Activated T-helper 1 cell treated with anti-CD3 and anti-CD28 coated beads, Interleukin-2, amount 50 U/mL, for 16 hours (primary cell): Measurements from ENCODE around the gene FXR2.

Source experiments
- DNase-seq, 2 donors: peaks; one replicate each; pipeline ENCODE4 v3.0.0-alpha.2; 2020; ENCODE audit warnings: low read depth in 1 of 2, low spot score in 1 of 2

The FXR2 gene

GRCh38 chr17:7589204-7589868 is 25.4 kb downstream of the FXR2 start:
- no peak for DNase-seq

DNA sequence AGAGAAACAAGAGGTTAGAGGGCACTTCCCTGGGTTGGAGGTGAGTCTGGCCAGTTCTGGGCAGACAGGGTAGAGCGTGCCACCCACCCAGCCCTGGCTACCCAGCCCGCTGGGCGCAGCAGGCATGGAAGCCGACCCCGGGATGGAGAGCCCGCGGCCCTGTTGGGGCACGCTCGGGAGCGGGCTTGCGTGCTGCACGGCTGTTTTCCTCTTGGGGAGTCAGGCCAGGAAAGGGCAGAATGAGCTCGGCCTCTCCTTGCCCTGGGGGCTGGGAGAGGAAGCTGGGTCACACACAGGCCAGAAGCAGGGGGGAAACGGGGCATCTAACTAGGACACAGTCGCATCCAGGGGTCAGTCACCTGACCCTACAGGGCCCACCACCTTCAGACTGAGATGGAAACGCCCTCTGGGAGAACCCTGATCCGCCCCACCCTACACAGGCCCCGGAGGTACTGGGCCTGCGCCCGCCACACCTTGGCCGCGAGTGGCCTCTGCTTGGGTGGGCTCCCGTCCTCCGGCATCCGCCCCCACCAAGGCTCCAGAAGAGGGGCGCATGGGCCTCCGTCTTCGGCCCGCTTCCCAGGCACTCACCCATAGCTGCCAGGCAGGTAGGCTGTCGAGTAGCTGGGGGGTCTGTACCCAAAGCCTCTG is 26.0 kb downstream of the FXR2 start:
- no peak for DNase-seq

DNA sequence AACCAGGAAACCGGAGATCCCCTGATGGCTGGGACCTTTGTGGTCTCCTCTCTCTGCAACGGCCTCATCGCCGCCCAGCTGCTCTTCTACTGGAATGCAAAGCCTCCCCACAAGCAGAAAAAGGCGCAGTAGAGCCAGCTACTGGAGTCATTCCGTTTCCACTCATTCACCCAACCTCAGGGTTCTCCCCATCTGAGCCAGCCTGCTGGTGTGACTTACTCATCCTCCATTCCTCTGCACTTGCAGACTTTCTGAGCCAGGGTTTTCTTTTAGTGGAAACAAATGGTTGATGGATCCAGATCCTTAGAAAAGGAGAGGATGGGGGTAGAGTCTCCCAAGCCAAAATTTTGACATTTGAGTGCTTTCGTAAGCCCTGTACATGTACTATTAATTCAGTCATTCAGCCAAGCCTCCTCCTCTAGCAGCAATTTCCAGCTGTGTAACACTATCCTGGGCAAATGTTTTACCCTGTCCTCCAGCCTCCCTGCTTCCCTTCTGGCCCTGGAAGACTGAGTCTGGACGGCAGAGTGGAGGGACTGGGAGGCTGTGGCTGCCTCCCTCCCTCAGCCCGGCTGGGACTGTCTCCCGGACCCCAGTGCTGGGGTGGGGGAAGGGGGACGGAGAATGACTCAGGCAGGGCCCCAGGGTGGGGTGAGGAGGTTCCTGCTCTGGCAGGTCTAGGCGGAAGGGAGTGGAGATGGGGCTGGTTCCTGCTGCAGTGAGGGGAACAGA is 27.1 kb downstream of the FXR2 start:
- DNase-seq: no peak

DNA sequence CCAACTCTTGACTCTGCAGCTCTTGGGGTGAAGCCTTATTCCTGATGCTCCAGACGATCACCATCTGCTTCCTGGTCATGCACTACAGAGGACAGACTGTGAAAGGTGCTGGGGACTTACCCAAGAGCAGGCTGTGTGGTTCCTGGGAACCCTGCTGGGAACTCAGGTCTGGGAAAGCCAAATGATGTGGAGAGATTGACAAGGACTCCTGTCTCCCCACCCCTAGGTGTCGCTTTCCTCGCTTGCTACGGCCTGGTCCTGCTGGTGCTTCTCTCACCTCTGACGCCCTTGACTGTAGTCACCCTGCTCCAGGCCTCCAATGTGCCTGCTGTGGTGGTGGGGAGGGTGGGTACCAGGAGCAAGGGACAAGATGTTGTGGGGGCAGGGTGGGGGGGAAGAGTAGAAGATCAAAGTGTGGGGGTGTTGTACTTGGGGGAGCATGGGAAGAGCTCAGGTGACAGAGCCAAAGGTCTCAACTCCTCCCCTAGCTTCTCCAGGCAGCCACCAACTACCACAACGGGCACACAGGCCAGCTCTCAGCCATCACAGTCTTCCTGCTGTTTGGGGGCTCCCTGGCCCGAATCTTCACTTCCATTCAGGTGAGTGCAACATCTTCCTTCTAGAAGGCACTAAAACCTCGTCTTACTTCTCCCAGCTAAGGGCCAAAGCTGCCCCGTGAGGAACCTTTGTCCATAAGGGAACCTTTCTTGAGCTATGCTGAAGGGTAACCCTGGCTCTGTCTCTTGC is 27.9 kb downstream of the FXR2 start:
- DNase-seq: no peak

- DNase-seq: peak; percentile 87 to 91
Observed at GRCh38 chr17:7583253-7584109, 31.2 kb downstream of the FXR2 start, which contains the start of gene MPDU1. MPDU1 (plus strand) TSS chr17:7583852; CDS start chr17:7583863, 11 bp downstream.

DNA sequence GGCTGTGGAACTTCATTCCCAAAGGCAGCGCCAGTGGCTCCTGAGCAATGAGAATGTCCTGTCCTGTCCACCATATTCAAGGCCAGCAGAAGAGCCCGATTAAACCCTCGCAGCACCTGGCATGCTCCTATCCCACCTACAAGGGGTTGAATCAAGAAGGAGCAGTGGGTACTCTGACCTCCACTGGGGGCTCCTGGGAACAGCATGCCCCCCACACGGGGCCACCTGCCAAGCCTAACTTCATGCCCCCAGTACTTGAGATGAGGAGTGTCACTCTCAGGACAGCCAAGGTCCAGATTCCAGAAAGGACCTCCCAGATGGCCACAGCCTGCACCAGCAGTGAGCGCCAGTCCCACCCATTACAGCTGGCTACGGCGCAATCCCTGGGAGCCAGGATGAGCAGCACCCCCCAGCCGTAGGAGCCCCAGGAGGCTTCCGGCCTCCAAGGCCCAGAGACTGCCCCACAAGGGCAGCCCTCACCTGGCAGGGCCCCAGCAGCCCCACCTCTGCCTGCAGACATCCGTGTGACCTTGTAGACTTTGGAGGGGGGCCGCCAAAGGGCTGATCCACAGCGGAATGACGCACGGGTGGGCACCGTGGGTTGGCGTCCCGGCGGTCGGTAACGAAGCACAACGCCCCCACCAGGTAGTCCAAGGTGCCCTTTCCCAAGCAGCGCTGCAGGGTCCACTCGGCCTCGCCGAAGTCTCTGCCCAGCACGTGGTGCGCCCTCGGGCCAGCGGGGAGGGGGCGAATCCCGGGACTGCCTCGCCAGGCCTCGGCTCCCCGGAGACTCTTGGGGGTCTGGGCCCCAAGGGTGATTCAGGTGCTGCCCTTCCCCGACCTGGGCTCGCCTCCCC is 32.1 kb downstream of the FXR2 start:
- DNase-seq: no peak

GRCh38 chr17:7580604-7581575 is 33.8 kb downstream of the FXR2 start:
- DNase-seq: no peak

DNA sequence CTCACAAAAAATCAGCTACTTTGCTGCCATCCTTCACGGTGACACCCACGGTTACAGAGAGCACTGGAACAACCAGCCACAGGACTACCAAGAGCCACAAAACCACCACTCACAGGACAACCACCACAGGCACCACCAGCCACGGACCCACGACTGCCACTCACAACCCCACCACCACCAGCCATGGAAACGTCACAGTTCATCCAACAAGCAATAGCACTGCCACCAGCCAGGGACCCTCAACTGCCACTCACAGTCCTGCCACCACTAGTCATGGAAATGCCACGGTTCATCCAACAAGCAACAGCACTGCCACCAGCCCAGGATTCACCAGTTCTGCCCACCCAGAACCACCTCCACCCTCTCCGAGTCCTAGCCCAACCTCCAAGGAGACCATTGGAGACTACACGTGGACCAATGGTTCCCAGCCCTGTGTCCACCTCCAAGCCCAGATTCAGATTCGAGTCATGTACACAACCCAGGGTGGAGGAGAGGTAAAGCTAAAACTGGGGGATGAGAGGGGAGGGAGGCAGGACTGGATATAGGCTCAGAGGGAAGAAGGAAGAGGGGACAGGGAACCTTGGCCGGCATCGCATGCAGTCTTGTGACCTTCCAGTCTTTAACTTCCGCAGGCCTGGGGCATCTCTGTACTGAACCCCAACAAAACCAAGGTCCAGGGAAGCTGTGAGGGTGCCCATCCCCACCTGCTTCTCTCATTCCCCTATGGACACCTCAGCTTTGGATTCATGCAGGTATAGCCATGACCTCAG is 34.7 kb downstream of the FXR2 start:
- DNase-seq: no peak

GRCh38 chr17:7579001-7579833 is 35.5 kb downstream of the FXR2 start, which contains the start of gene CD68:
CD68 (plus strand) TSS chr17:7579638; CDS start chr17:7579678, 40 bp downstream.
- DNase-seq: no peak

- DNase-seq: no peak
Observed at GRCh38 chr17:7577327-7578199, 37.1 kb downstream of the FXR2 start.

DNA sequence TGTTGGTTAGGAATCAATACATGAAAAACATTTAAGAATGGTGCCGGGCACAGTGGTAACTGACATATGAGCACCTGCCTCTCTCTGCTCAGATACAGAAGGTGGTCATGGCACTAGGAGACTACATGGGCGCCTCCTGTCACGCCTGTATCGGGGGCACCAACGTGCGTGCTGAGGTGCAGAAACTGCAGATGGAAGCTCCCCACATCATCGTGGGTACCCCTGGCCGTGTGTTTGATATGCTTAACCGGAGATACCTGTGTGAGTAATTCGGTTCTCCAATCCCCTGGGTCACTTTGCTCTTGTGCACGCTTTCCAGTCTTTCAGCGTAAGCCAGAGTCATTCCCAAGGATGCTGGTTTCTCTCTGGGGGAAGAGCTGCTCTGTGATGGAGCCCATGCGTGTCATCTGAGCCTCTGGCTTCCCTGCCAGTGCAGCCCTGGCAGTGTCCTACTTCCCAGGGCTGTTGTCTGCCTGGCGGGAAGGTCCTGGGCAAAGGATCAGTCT is 38.2 kb downstream of the FXR2 start:
- DNase-seq: no peak

DNA sequence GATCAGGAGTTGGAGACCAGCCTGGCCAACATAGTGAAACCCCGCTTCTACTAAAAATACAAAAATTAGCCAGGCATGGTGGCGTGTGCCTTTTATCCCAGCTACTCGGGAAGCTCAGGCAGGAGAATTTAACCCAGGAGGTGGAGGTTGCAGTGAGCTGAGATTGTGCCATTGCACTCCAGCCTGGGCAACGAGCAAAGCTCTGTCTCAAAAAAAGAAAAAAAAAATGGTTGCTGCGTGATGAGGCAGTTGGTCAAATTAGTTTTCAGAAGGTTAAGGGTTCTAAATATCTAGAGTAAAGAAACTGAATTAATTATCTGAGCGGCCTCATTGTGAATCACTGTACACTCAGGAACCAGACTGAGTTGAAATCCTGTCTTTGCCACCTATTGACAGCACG is 38.7 kb downstream of the FXR2 start:
- DNase-seq: no peak

GRCh38 chr17:7575481-7575883 is 39.2 kb downstream of the FXR2 start:
- DNase-seq: no peak

DNA sequence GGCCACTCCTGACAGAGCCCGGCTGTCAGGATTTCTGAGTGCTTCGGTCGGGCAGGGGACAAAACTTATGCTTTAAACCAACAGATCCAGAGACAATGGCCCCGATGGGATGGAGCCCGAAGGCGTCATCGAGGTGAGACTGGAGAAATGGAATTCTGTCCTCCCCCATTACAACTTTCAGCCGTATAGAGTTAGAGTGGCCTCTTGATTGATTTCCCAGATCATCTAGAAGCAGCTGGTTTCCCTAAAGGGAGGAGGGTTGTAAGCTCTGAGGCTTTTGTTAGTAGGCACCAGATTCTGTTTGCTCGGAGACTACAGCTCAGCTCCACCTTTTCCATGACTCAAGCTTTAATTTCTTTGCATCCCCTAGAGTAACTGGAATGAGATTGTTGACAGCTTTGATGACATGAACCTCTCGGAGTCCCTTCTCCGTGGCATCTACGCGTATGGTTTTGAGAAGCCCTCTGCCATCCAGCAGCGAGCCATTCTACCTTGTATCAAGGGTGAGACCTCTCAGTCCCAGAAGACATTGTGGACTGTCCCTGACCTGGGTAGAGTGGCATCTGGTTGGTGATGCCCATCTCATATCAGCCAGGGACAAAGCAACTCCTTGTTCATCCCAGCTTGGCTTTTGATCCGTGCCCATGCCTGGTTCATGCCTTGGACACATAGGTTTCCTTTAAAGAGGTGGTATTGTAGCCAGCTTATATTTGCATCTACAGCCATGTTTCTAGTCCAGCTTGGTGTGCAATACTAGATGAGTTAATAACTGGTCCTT is 40.3 kb downstream of the FXR2 start:
- DNase-seq: no peak
